Measurements from ENCODE around the gene DACT3.
"Not testable (repeated sequence)": the region's sequence is repeated elsewhere in the genome, so short reads cannot be mapped to it uniquely, and the experiment has no call there.

Gene DACT3

DNA sequence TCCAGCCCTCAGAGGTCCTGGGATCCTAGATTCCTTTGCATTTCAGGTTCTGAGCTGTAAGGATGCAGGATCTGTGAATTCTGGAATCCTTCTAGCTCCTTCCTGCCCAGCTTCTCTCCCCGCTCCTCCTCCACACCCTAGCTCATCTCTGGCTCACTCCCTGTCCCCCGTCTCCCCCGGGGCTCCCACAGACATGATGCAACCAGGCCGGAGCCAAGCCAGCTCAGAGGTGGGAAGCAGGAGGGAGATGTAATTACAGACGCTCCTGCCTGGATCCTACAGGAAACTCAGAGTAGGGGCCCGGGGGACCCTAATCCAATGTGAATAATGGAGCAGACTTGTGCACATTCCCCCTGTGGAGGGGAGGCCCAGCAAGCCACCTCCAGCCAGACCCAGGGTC is 29.5 kb downstream of the DACT3 start:
- no peak overlapping the region for H4K8ac ChIP-seq (ENCODE audit: low read depth, low read length)
- no peak overlapping the region for H3K14ac ChIP-seq (ENCODE audit: low read length)
- H3K4me1 ChIP-seq (ENCODE audit: control insufficient read depth in 2 of 2, insufficient read depth in 1 of 2, low read depth in 1 of 2, low read length in 2 of 2) = peaks cover 15 to 26% of the 10 kb centered on the region in 2 donors
- peak overlapping the region; percentile 49 for H2BK120ac ChIP-seq (ENCODE audit: low read depth, low read length)
- H3K79me1 ChIP-seq (ENCODE audit: low read depth, low read length) = no peaks in the 10 kb centered on the region
- H3K9me3 ChIP-seq (replicated peaks in 1 of 2; ENCODE audit: control insufficient read depth in 2 of 2, insufficient read depth in 1 of 2, low read depth in 1 of 2, low read length in 2 of 2) = no peaks in the 10 kb centered on the region
- no peak overlapping the region for H3K9ac ChIP-seq (ENCODE audit: low read depth, low read length, poor library complexity)
- no peak overlapping the region for H3K4ac ChIP-seq (ENCODE audit: low read length)
- H2BK5ac ChIP-seq (ENCODE audit: low read length) = peak overlapping the region; percentile 4
- peaks cover 0 to 25% (median 22%) of the 10 kb centered on the region in 3 experiments for H3K27me3 ChIP-seq (ENCODE audit: control insufficient read depth in 3 of 3, insufficient read depth in 3 of 3, low read depth in 1 of 3, low read length in 3 of 3)
- no peak overlapping the region for H3K18ac ChIP-seq (ENCODE audit: low read length)
- no CpG with 5 or more reads among the region's 6 CpGs for WGBS, 2 donors (ENCODE audit: extremely low coverage in 2 of 2, insufficient read length in 2 of 2, insufficient replicate concordance in 1 of 2)
- H3K4me2 ChIP-seq (ENCODE audit: insufficient read depth, low read length, poor library complexity, severe bottlenecking) = no peak overlapping the region
- H3K27ac ChIP-seq (replicated peaks; ENCODE audit: low read length) = no peak overlapping the region
- peak overlapping the region; percentile 42 for H2AFZ ChIP-seq (ENCODE audit: low read length)
- peak overlapping the region; percentile 85 for H2AK5ac ChIP-seq (ENCODE audit: low read depth, low read length)
- no peak for DNase-seq (ENCODE audit: low spot score)
- no peaks in the 10 kb centered on the region for H3K36me3 ChIP-seq (replicated peaks in 1 of 2; ENCODE audit: control insufficient read depth in 2 of 2, insufficient read depth in 2 of 2, low read length in 2 of 2)
- no peak overlapping the region for H3K4me3 ChIP-seq (ENCODE audit: low read length in 2 of 2)
- no peak overlapping the region for H2BK12ac ChIP-seq (ENCODE audit: low read length)
- H2BK15ac ChIP-seq (ENCODE audit: low read length) = no peak overlapping the region
- no peak overlapping the region for H3K23ac ChIP-seq (ENCODE audit: low read depth, low read length, poor library complexity)
- no peak overlapping the region for H4K91ac ChIP-seq (ENCODE audit: low read depth, low read length, poor library complexity)

DNA sequence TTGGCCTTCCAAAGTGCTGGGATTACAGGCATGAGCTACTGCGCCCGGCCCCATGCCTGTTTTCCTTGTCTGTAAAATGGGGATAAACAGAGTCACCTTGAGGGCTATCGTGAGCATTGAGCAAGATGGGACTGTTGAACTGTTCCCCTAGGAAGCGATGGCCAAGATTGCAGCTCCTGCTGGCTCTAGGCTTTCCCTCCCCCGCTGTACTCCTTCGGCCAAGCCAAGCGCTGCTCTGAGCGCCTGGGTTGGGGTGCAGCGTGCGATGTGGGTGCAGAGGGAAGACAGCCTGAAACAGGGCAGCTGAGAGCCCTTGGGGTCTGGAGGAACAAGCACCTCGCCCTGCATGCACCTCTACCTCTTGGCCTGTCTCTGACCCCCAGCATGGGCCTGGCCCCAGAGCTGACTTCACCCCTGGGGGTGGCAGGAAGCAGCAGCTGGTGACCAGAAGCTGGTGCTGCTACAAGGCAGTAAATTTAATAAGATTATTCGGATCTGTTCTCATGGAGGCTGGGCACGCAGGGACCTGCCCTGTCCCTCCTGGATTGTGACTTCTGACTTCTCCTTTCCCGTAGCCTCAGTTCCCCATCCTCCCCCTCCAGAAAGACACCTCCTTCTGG is 30.3 kb downstream of the DACT3 start:
- Histone ChIP-seq H3K18ac (ENCODE audit: low read length) (peak overlapping the region; percentile 69), H2BK120ac (ENCODE audit: low read depth, low read length) (peak overlapping the region; percentile 77), H4K8ac (ENCODE audit: low read depth, low read length) (peak overlapping the region; percentile 70), H3K36me3 (replicated peaks in 1 of 2; ENCODE audit: control insufficient read depth in 2 of 2, insufficient read depth in 2 of 2, low read length in 2 of 2) (no peaks in the 10 kb centered on the region), H3K79me1 (ENCODE audit: low read depth, low read length) (no peaks in the 10 kb centered on the region), H3K9ac (ENCODE audit: low read depth, low read length, poor library complexity) (no peak overlapping the region), H2AK5ac (ENCODE audit: low read depth, low read length) (no peak overlapping the region), H2BK15ac (ENCODE audit: low read length) (peak overlapping the region; percentile 88), H3K27me3 (ENCODE audit: control insufficient read depth in 3 of 3, insufficient read depth in 3 of 3, low read depth in 1 of 3, low read length in 3 of 3) (peaks cover 0 to 18% (median 18%) of the 10 kb centered on the region in 3 experiments), H2AFZ (ENCODE audit: low read length) (peak overlapping the region; percentile 42), H4K91ac (ENCODE audit: low read depth, low read length, poor library complexity) (no peak overlapping the region), H3K9me3 (replicated peaks in 1 of 2; ENCODE audit: control insufficient read depth in 2 of 2, insufficient read depth in 1 of 2, low read depth in 1 of 2, low read length in 2 of 2) (no peaks in the 10 kb centered on the region), H3K27ac (replicated peaks; ENCODE audit: low read length) (no peak overlapping the region), H3K23ac (ENCODE audit: low read depth, low read length, poor library complexity) (no peak overlapping the region), H3K4me3 (ENCODE audit: low read length in 2 of 2) (peak overlapping the region in 1 of 2 donors; percentile 46), H3K4me2 (ENCODE audit: insufficient read depth, low read length, poor library complexity, severe bottlenecking) (no peak overlapping the region), H3K14ac (ENCODE audit: low read length) (no peak overlapping the region), H2BK12ac (ENCODE audit: low read length) (no peak overlapping the region), H3K4ac (ENCODE audit: low read length) (peak overlapping the region; percentile 45), H2BK5ac (ENCODE audit: low read length) (no peak overlapping the region), H3K4me1 (ENCODE audit: control insufficient read depth in 2 of 2, insufficient read depth in 1 of 2, low read depth in 1 of 2, low read length in 2 of 2) (peaks cover 15 to 20% of the 10 kb centered on the region in 2 donors)
- DNase-seq (ENCODE audit: low spot score) = no peak
- no CpG with 5 or more reads among the region's 14 CpGs for WGBS, 2 donors (ENCODE audit: extremely low coverage in 2 of 2, insufficient read length in 2 of 2, insufficient replicate concordance in 1 of 2)

- no peak for DNase-seq (ENCODE audit: low spot score)
- no peak overlapping the region for H3K4ac ChIP-seq (ENCODE audit: low read length)
- no peak overlapping the region for H2AFZ ChIP-seq (ENCODE audit: low read length)
- H3K27me3 ChIP-seq (ENCODE audit: control insufficient read depth in 3 of 3, insufficient read depth in 3 of 3, low read depth in 1 of 3, low read length in 3 of 3) = peaks cover 0 to 11% (median 10%) of the 10 kb centered on the region in 3 experiments
- WGBS, 2 donors (ENCODE audit: extremely low coverage in 2 of 2, insufficient read length in 2 of 2, insufficient replicate concordance in 1 of 2) = no CpG with 5 or more reads among the region's 15 CpGs
- H3K36me3 ChIP-seq (replicated peaks in 1 of 2; ENCODE audit: control insufficient read depth in 2 of 2, insufficient read depth in 2 of 2, low read length in 2 of 2) = no peaks in the 10 kb centered on the region
- no peak overlapping the region for H4K91ac ChIP-seq (ENCODE audit: low read depth, low read length, poor library complexity)
- peak overlapping the region; percentile 87 for H3K18ac ChIP-seq (ENCODE audit: low read length)
- H3K4me2 ChIP-seq (ENCODE audit: insufficient read depth, low read length, poor library complexity, severe bottlenecking) = no peak overlapping the region
- no peak overlapping the region for H4K8ac ChIP-seq (ENCODE audit: low read depth, low read length)
- H3K23ac ChIP-seq (ENCODE audit: low read depth, low read length, poor library complexity) = peak overlapping the region; percentile 77
- peak overlapping the region; percentile 86 for H2AK5ac ChIP-seq (ENCODE audit: low read depth, low read length)
- H3K4me1 ChIP-seq (ENCODE audit: control insufficient read depth in 2 of 2, insufficient read depth in 1 of 2, low read depth in 1 of 2, low read length in 2 of 2) = peaks cover 16 to 18% of the 10 kb centered on the region in 2 donors
- H3K27ac ChIP-seq (replicated peaks; ENCODE audit: low read length) = no peak overlapping the region
- H2BK5ac ChIP-seq (ENCODE audit: low read length) = no peak overlapping the region
- H3K9ac ChIP-seq (ENCODE audit: low read depth, low read length, poor library complexity) = no peak overlapping the region
- H3K14ac ChIP-seq (ENCODE audit: low read length) = no peak overlapping the region
- H2BK120ac ChIP-seq (ENCODE audit: low read depth, low read length) = peak overlapping the region; percentile 24
- H3K9me3 ChIP-seq (replicated peaks in 1 of 2; ENCODE audit: control insufficient read depth in 2 of 2, insufficient read depth in 1 of 2, low read depth in 1 of 2, low read length in 2 of 2) = no peaks in the 10 kb centered on the region
- no peaks in the 10 kb centered on the region for H3K79me1 ChIP-seq (ENCODE audit: low read depth, low read length)
- H2BK15ac ChIP-seq (ENCODE audit: low read length) = no peak overlapping the region
- peak overlapping the region; percentile 85 for H2BK12ac ChIP-seq (ENCODE audit: low read length)
- H3K4me3 ChIP-seq (ENCODE audit: low read length in 2 of 2) = peak overlapping the region in 1 of 2 donors; percentile 66
Observed at GRCh38 chr19:46629546-46630025, 31.4 kb downstream of the DACT3 start.

- not testable (repeated sequence) for H3K27ac ChIP-seq (replicated peaks; ENCODE audit: low read length); DNase-seq (ENCODE audit: low spot score); H3K23ac ChIP-seq (ENCODE audit: low read depth, low read length, poor library complexity)
Observed at GRCh38 chr19:46628970-46629369, 32.0 kb downstream of the DACT3 start.

More at GRCh38 chr19:46628970-46629369, 32.0 kb downstream of the DACT3 start:
- not testable (repeated sequence) for H2AFZ ChIP-seq (ENCODE audit: low read length); H3K14ac ChIP-seq (ENCODE audit: low read length); H2AK5ac ChIP-seq (ENCODE audit: low read depth, low read length); H3K4ac ChIP-seq (ENCODE audit: low read length); H2BK5ac ChIP-seq (ENCODE audit: low read length); H3K36me3 ChIP-seq (replicated peaks in 1 of 2; ENCODE audit: control insufficient read depth in 2 of 2, insufficient read depth in 2 of 2, low read length in 2 of 2); H3K9me3 ChIP-seq (replicated peaks in 1 of 2; ENCODE audit: control insufficient read depth in 2 of 2, insufficient read depth in 1 of 2, low read depth in 1 of 2, low read length in 2 of 2); H3K79me1 ChIP-seq (ENCODE audit: low read depth, low read length); H2BK120ac ChIP-seq (ENCODE audit: low read depth, low read length); H3K4me2 ChIP-seq (ENCODE audit: insufficient read depth, low read length, poor library complexity, severe bottlenecking); H3K18ac ChIP-seq (ENCODE audit: low read length); H3K4me3 ChIP-seq (ENCODE audit: low read length in 2 of 2); H3K9ac ChIP-seq (ENCODE audit: low read depth, low read length, poor library complexity); H4K8ac ChIP-seq (ENCODE audit: low read depth, low read length); H4K91ac ChIP-seq (ENCODE audit: low read depth, low read length, poor library complexity); H3K27me3 ChIP-seq (ENCODE audit: control insufficient read depth in 3 of 3, insufficient read depth in 3 of 3, low read depth in 1 of 3, low read length in 3 of 3); H2BK15ac ChIP-seq (ENCODE audit: low read length); H2BK12ac ChIP-seq (ENCODE audit: low read length)
- H3K4me1 ChIP-seq (ENCODE audit: control insufficient read depth in 2 of 2, insufficient read depth in 1 of 2, low read depth in 1 of 2, low read length in 2 of 2) = peaks cover 16 to 18% of the 10 kb centered on the region in 2 donors
- WGBS, 2 donors (ENCODE audit: extremely low coverage in 2 of 2, insufficient read length in 2 of 2, insufficient replicate concordance in 1 of 2) = no CpG with 5 or more reads among the region's 7 CpGs
